Panc1 (cell line): ENCODE data around the gene TRPM1. TPM values are rescaled to one million over a fixed set of nuclear protein-coding genes. Genes with fewer than 3 reads are reported as not detected.

Source experiments
- ATAC-seq: fragments of 200-7000 bp; cut with Tn5 transposase; 2 replicates; pipeline ENCODE4 v1.9.1; 2020; ENCODE audit warnings: mild to moderate bottlenecking, moderate library complexity
- BruUV-seq: library from RNA; stranded (reverse); fragments of 400-500 nt; replicated peaks from 2 replicates; lab custom pipeline; 2021; lab: Mats Ljungman, UMichigan
- CTCF ChIA-PET: fragments of 300-600 bp; sonication (Branson Sonifier 250); formaldehyde crosslinking; loops from one replicate; lab custom pipeline; 2022; ENCODE audit warnings: antibody characterized with exemption; lab: Charles Lee
- POLR2A ChIA-PET: fragments of 300-600 bp; sonication (Branson Sonifier 250); formaldehyde crosslinking; loops from one replicate; lab custom pipeline; 2022; ENCODE audit warnings: antibody characterized with exemption; lab: Charles Lee
- DNase-seq: peaks from one replicate; pipeline ENCODE4 v3.0.0-alpha.2; 2010; ENCODE audit warnings: low read depth, low spot score
- H3K27ac ChIP-seq: 2 replicates; pipeline ENCODE4 v1.5.1; 2011; ENCODE audit warnings: mild to moderate bottlenecking, low read length, inconsistent platforms
- H3K27me3 ChIP-seq: fragments of 200-500 bp; sonication (Bioruptor generic); 2 replicates; pipeline ENCODE4 v1.6.0; 2014; ENCODE audit warnings: low read length, inconsistent platforms; ENCODE audit not compliant: control insufficient read depth, insufficient read depth
- H3K36me3 ChIP-seq: fragments of 200-500 bp; sonication (Bioruptor generic); 2 replicates; pipeline ENCODE4 v1.5.1; 2014; ENCODE audit warnings: inconsistent platforms, mild to moderate bottlenecking, low read length, moderate library complexity; ENCODE audit not compliant: control insufficient read depth, insufficient read depth
- H3K4me1 ChIP-seq: 2 replicates; pipeline ENCODE4 v1.5.1; 2011; ENCODE audit warnings: inconsistent platforms, mild to moderate bottlenecking, low read length, moderate library complexity; ENCODE audit not compliant: control insufficient read depth, insufficient read depth
- H3K4me3 ChIP-seq, 2 experiments: 2 replicates each; pipeline ENCODE4 v1.5.1; 2011 to 2012; ENCODE audit warnings: low read depth in 2 of 2, low read length in 2 of 2, mild to moderate bottlenecking in 2 of 2, inconsistent platforms in 1 of 2, moderate library complexity in 1 of 2
- H3K9me3 ChIP-seq: fragments of 200-500 bp; sonication (Bioruptor generic); 2 replicates; pipeline ENCODE4 v1.5.1; 2014; ENCODE audit warnings: low read depth, mild to moderate bottlenecking, inconsistent platforms, low read length, moderate library complexity; ENCODE audit not compliant: control insufficient read depth, insufficient read depth
- CTCF ChIP-seq: fragments of 450-650 bp; IDR thresholded peaks from 2 replicates; pipeline ENCODE4 v1.5.1; 2017; ENCODE audit warnings: mild to moderate bottlenecking
- POLR2AphosphoS5 ChIP-seq: IDR thresholded peaks from 2 replicates; pipeline ENCODE4 v1.6.1; 2012; ENCODE audit warnings: mild to moderate bottlenecking, low read depth, low read length, moderate library complexity
- REST ChIP-seq, 2 experiments: IDR thresholded peaks; 2 replicates each; pipeline ENCODE4 v1.6.1; 2011 to 2012; ENCODE audit warnings: low read depth in 2 of 2, control low read depth in 1 of 2, low read length in 1 of 2, mild to moderate bottlenecking in 1 of 2, moderate library complexity in 1 of 2; ENCODE audit not compliant: insufficient read depth in 1 of 2
- SIN3A ChIP-seq: IDR thresholded peaks from 2 replicates; pipeline ENCODE4 v1.6.1; 2012; ENCODE audit warnings: low read depth, mild to moderate bottlenecking, low read length, moderate library complexity, borderline replicate concordance; ENCODE audit not compliant: insufficient read depth
- TCF7L2 ChIP-seq: IDR thresholded peaks from 2 replicates; pipeline ENCODE4 v1.6.1; 2011; ENCODE audit warnings: mild to moderate bottlenecking, low read depth, low read length, inconsistent platforms
- in situ Hi-C: cut with HindIII; loops from 2 replicates; pipeline ENCODE4 v1.10.0; 2016; ENCODE audit warnings: low sequenced_read_pairs, low pct_unique_long_range_greater_than_20kb
- intact Hi-C: fragments of 100-400 bp; cut with micrococcal nuclease; formaldehyde crosslinking; loops from one replicate; pipeline ENCODE4 v1.10.0; 2022; ENCODE audit not compliant: unreplicated experiment
- total RNA-seq: library from RNA; stranded (reverse); gene quantifications from one replicate; pipeline ENCODE4 v1.2.1, GENCODE V29; 2021; ENCODE audit not compliant: unreplicated experiment

The TRPM1 gene
- total RNA-seq, 1 experiment from 2014 or later: not detected

GRCh38 chr15:30978328-30978727 lies 123.2 kb downstream of the TRPM1 start:
- no peak for DNase-seq
- TF ChIP-seq TCF7L2 (no peak), POLR2AphosphoS5 (no peak), CTCF (no peak), SIN3A (no peak), REST (IDR thresholded peaks at IDR 0.05; ENCODE audit: insufficient read depth in 1 of 2, low read depth in 2 of 2, low read length in 1 of 2) (no peak)
- intact Hi-C loops (no loop called here), in situ Hi-C loops (no loop called here)
- Histone ChIP-seq H3K36me3 (peaks cover 5% of the 10 kb centered on the region; the same call in 1 of the 2 replicates), H3K9me3 (no peaks in the 10 kb centered on the region), H3K27me3 (no peaks in the 10 kb centered on the region), H3K4me3 (no peak overlapping the region), H3K27ac (no peak overlapping the region), H3K4me1 (no peaks in the 10 kb centered on the region)
- POLR2A ChIA-PET: interaction anchor here (0.7 kb wide), 1 partner anchor 548 kb away, joined by 3 read pairs; no protein-coding TSS in a partner anchor
- CTCF ChIA-PET: no interaction called here
- no peak for ATAC-seq
- BruUV-seq: no TSS peak

GRCh38 chr15:30974112-30974511 lies 127.4 kb downstream of the TRPM1 start:
- BruUV-seq: no TSS peak
- Histone ChIP-seq H3K4me3 (no peak overlapping the region), H3K36me3 (peaks cover 7% of the 10 kb centered on the region; the same call in 1 of the 2 replicates), H3K27ac (no peak overlapping the region), H3K27me3 (no peaks in the 10 kb centered on the region), H3K9me3 (no peaks in the 10 kb centered on the region), H3K4me1 (no peaks in the 10 kb centered on the region)
- CTCF ChIA-PET: interaction anchor here (0.6 kb wide), 1 partner anchor 461 kb away, joined by 5 read pairs; no protein-coding TSS in a partner anchor
- DNase-seq (no peak), ATAC-seq (no peak)
- POLR2A ChIA-PET: no interaction called here
- TF ChIP-seq POLR2AphosphoS5 (no peak), SIN3A (no peak), TCF7L2 (no peak), REST (IDR thresholded peaks at IDR 0.05; ENCODE audit: insufficient read depth in 1 of 2, low read depth in 2 of 2, low read length in 1 of 2) (no peak), CTCF (no peak)
- intact Hi-C loops: no loop called here
- in situ Hi-C loops: no loop called here
